Subcutaneous adipose tissue (tissue), 4 donors: Measurements from ENCODE around the gene WDR18. TPM values are rescaled to one million over a fixed set of nuclear protein-coding genes. Genes with fewer than 3 reads are reported as not detected.

ENCODE experiments used
- CTCF ChIP-seq: fragments of 450-650 bp; IDR thresholded peaks from one replicate; pipeline ENCODE4 v1.5.1; 2016; ENCODE audit warnings: low read depth, mild to moderate bottlenecking, control low read depth, antibody characterized with exemption, moderate library complexity
- total RNA-seq, 4 donors: library from RNA; depleted of rRNA; stranded (reverse); fragments of >200 nt; gene quantifications; one replicate each; pipeline ENCODE4 v1.1.0, GENCODE V29; 2016

WDR18 gene
- total RNA-seq, 4 donors from 2014 or later = 18.9 to 58.6 (median 30.7) TPM

DNA sequence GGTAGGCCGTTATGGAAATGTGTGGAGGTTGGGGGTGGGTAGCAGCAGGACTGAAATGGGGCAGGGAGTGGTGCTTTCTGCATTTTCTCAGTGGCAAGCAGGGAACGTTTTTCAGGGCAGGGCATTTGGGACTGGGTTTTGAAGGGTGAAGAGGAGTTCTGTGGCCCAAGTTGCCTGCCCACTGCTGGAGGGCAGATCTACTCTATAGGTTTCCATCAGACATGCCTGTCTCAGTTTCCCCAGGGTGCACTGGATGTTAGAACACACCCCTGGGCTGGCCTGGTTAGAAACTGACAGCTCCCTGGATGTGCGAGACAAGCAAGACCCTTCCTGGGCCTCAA lies 15.2 kb downstream of the WDR18 start:
- no peak for TF ChIP-seq CTCF

GRCh38 chr19:1000095-1000494 lies 15.9 kb downstream of the WDR18 start, which contains the start of gene GRIN3B:
Gene GRIN3B (plus strand): TSS chr19:1000419. CDS start chr19:1000438, 19 bp downstream.
- TF ChIP-seq CTCF = no peak

DNA sequence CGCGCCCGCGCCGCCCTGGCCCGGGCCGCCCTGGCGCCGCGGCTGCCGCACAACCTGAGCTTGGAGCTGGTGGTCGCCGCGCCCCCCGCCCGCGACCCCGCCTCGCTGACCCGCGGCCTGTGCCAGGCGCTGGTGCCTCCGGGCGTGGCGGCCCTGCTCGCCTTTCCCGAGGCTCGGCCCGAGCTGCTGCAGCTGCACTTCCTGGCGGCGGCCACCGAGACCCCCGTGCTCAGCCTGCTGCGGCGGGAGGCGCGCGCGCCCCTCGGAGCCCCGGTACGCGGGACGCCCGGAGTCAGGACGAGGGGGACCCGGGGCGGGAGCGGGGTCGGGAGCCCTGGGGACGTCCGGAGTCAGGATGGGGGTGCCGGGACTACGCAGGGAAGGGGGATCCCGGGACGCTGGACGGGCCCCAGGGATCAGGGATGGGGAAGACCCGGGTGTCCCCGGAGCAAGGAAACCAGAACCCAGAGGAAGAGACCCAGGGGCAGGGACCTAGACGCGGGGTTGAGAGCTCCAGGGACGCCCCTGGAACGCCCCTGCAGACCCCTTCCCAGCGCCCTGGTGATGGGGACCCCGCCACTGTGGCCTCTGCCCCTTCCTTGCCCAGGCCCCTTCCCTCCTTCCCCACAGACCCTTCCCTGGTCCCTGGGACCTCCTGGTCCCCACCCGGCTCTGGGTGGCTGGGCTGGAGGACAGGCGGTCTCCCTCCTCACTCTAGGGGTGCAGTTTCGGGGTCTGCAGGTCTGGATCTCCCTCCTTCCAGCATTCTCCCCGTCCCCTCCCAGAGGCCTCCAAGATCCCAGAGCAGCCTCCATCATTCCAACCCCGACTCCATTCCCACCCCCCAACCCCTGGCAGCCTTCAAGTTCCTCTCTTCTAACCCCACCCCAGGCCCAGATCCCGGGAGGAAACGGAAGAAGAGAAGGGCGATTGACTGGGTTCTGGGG lies 16.7 kb downstream of the WDR18 start:
- no peak for TF ChIP-seq CTCF

GRCh38 chr19:1001538-1002166 lies 17.5 kb downstream of the WDR18 start:
- TF ChIP-seq CTCF = no peak

GRCh38 chr19:1002600-1002999 lies 18.5 kb downstream of the WDR18 start:
- no peak for TF ChIP-seq CTCF

GRCh38 chr19:1003283-1003682 lies 19.1 kb downstream of the WDR18 start:
- TF ChIP-seq CTCF = no peak

DNA sequence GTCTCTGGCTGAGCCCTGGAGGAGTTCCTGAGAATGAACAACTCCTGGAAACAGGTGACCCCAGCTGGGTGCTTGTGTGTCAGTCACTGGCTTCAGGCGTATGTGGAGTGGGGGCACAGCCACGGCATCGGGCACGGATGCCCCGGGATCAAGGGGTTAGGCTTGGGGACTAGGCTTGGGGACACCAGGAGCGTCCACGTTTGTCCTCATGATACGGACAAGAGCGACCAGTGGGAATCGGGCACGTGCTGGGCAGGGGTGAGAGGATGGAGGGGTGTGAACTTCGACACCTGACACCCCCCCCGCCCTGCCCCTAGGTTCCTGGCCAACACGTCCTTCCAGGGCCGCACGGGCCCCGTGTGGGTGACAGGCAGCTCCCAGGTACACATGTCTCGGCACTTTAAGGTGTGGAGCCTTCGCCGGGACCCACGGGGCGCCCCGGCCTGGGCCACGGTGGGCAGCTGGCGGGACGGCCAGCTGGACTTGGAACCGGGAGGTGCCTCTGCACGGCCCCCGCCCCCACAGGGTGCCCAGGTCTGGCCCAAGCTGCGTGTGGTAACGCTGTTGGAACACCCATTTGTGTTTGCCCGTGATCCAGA lies 20.2 kb downstream of the WDR18 start:
- TF ChIP-seq CTCF = no peak
